ENCODE results near the gene FAM151B.
"Not testable (repeated sequence)": the region's sequence is repeated elsewhere in the genome, so short reads cannot be mapped to it uniquely, and the experiment has no call there.

FAM151B gene

DNA sequence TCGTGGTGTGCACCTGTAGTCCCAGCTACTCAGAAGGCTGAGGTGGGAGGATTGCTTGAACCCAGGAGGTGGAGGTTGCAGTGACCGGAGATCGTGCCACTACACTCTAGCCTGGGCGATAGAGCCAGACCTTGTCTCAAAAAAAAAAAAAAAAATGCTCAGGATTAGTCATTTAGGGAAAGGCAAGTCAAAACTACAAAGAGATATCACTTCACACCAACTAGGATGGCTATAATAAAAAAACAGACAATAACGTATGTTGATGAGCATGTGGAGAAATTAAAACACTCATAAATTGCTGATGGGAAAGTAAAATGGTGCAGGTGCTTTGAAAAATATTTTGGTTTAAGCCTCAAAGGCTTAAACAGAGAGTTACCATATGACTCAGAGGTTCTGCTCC lies 88.5 kb downstream of the FAM151B start:
- Histone ChIP-seq H3K36me3 (replicated peaks; ENCODE audit: low read depth, low read length) (no peaks in the 10 kb centered on the region), H3K4me1 (ENCODE audit: low read length) (peaks cover 21% of the 10 kb centered on the region), H3K9ac (ENCODE audit: low read length) (no peak overlapping the region), H4K20me1 (ENCODE audit: insufficient read depth, low read length) (no peaks in the 10 kb centered on the region), H3K79me2 (ENCODE audit: low read length) (no peaks in the 10 kb centered on the region), H3K4me2 (ENCODE audit: low read length) (peak overlapping the region; percentile 34), H3K27ac (ENCODE audit: low read length) (no peak overlapping the region), H2AFZ (ENCODE audit: low read depth, low read length) (no peak overlapping the region), H3K27me3 (ENCODE audit: low read depth, low read length) (no peaks in the 10 kb centered on the region), H3K4me3 (ENCODE audit: low read length) (peak overlapping the region; percentile 46; the same call in 1 of the 2 replicates), H3K9me3 (ENCODE audit: insufficient read depth, low read length) (no peaks in the 10 kb centered on the region)
- TF ChIP-seq, protein P1, sequence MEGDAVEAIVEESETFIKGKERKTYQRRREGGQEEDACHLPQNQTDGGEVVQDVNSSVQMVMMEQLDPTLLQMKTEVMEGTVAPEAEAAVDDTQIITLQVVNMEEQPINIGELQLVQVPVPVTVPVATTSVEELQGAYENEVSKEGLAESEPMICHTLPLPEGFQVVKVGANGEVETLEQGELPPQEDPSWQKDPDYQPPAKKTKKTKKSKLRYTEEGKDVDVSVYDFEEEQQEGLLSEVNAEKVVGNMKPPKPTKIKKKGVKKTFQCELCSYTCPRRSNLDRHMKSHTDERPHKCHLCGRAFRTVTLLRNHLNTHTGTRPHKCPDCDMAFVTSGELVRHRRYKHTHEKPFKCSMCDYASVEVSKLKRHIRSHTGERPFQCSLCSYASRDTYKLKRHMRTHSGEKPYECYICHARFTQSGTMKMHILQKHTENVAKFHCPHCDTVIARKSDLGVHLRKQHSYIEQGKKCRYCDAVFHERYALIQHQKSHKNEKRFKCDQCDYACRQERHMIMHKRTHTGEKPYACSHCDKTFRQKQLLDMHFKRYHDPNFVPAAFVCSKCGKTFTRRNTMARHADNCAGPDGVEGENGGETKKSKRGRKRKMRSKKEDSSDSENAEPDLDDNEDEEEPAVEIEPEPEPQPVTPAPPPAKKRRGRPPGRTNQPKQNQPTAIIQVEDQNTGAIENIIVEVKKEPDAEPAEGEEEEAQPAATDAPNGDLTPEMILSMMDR (IDR thresholded peaks at IDR 0.05; ENCODE audit: low read depth, low read length) = no peak
- TF ChIP-seq EZH2phosphoT487 (IDR thresholded peaks at IDR 0.05; ENCODE audit: low read depth) = no peak

GRCh38 chr5:80577707-80578106 lies 89.8 kb downstream of the FAM151B start:
- Histone ChIP-seq H3K9ac (ENCODE audit: low read length) (no peak overlapping the region), H3K4me2 (ENCODE audit: low read length) (peak overlapping the region; percentile 30), H3K4me3 (ENCODE audit: low read length) (no peak overlapping the region), H3K79me2 (ENCODE audit: low read length) (no peaks in the 10 kb centered on the region), H3K9me3 (ENCODE audit: insufficient read depth, low read length) (no peaks in the 10 kb centered on the region), H3K27me3 (ENCODE audit: low read depth, low read length) (no peaks in the 10 kb centered on the region), H2AFZ (ENCODE audit: low read depth, low read length) (no peak overlapping the region), H3K27ac (ENCODE audit: low read length) (no peak overlapping the region), H3K4me1 (ENCODE audit: low read length) (peaks cover 21% of the 10 kb centered on the region), H4K20me1 (ENCODE audit: insufficient read depth, low read length) (no peaks in the 10 kb centered on the region), H3K36me3 (replicated peaks; ENCODE audit: low read depth, low read length) (no peaks in the 10 kb centered on the region)
- TF ChIP-seq, protein P1 (IDR thresholded peaks at IDR 0.05; ENCODE audit: low read depth, low read length) = no peak
- TF ChIP-seq EZH2phosphoT487 (IDR thresholded peaks at IDR 0.05; ENCODE audit: low read depth) = no peak

- no peak for TF ChIP-seq EZH2phosphoT487 (IDR thresholded peaks at IDR 0.05; ENCODE audit: low read depth)
- TF ChIP-seq, protein P1 (IDR thresholded peaks at IDR 0.05; ENCODE audit: low read depth, low read length) = no peak
- H3K36me3 ChIP-seq (replicated peaks; ENCODE audit: low read depth, low read length) = no peaks in the 10 kb centered on the region
- no peak overlapping the region for H3K4me2 ChIP-seq (ENCODE audit: low read length)
- no peak overlapping the region for H3K4me3 ChIP-seq (ENCODE audit: low read length)
- H3K79me2 ChIP-seq (ENCODE audit: low read length) = no peaks in the 10 kb centered on the region
- no peaks in the 10 kb centered on the region for H3K27me3 ChIP-seq (ENCODE audit: low read depth, low read length)
- no peaks in the 10 kb centered on the region for H3K9me3 ChIP-seq (ENCODE audit: insufficient read depth, low read length)
- H4K20me1 ChIP-seq (ENCODE audit: insufficient read depth, low read length) = no peaks in the 10 kb centered on the region
- no peak overlapping the region for H2AFZ ChIP-seq (ENCODE audit: low read depth, low read length)
- H3K4me1 ChIP-seq (ENCODE audit: low read length) = peaks cover 21% of the 10 kb centered on the region
- H3K9ac ChIP-seq (ENCODE audit: low read length) = no peak overlapping the region
- H3K27ac ChIP-seq (ENCODE audit: low read length) = no peak overlapping the region
Measured at GRCh38 chr5:80579050-80579449, 91.2 kb downstream of the FAM151B start.

DNA sequence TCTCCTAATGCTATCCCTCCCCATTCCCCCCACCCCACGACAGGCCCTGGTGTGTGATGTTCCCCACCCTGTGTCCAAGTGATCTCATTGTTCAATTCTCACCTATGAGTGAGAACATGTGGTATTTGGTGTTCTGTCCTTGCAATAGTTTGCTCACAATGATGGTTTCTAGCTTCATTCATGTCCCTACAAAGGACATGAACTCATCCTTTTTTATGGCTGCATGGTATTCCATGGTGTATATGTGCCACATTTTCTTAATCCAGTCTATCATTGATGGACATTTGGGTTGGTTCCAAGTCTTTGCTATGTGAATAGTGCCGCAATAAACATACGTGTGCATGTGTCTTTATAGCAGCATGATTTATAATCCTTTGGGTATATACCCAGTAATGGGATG lies 92.4 kb downstream of the FAM151B start:
- H3K27ac ChIP-seq (ENCODE audit: low read length); H4K20me1 ChIP-seq (ENCODE audit: insufficient read depth, low read length); H3K36me3 ChIP-seq (replicated peaks; ENCODE audit: low read depth, low read length); H3K27me3 ChIP-seq (ENCODE audit: low read depth, low read length); H2AFZ ChIP-seq (ENCODE audit: low read depth, low read length); H3K4me2 ChIP-seq (ENCODE audit: low read length); H3K9ac ChIP-seq (ENCODE audit: low read length); H3K9me3 ChIP-seq (ENCODE audit: insufficient read depth, low read length); H3K79me2 ChIP-seq (ENCODE audit: low read length); H3K4me3 ChIP-seq (ENCODE audit: low read length): not testable (repeated sequence)
- H3K4me1 ChIP-seq (ENCODE audit: low read length) = peaks cover 21% of the 10 kb centered on the region

GRCh38 chr5:80584770-80585169 lies 96.9 kb downstream of the FAM151B start:
- Histone ChIP-seq H3K4me1 (ENCODE audit: low read length) (no peaks in the 10 kb centered on the region), H3K36me3 (replicated peaks; ENCODE audit: low read depth, low read length) (no peaks in the 10 kb centered on the region), H3K9ac (ENCODE audit: low read length) (no peak overlapping the region), H2AFZ (ENCODE audit: low read depth, low read length) (no peak overlapping the region), H3K4me3 (ENCODE audit: low read length) (no peak overlapping the region), H3K27ac (ENCODE audit: low read length) (no peak overlapping the region), H3K9me3 (ENCODE audit: insufficient read depth, low read length) (no peaks in the 10 kb centered on the region), H3K4me2 (ENCODE audit: low read length) (no peak overlapping the region), H3K27me3 (ENCODE audit: low read depth, low read length) (no peaks in the 10 kb centered on the region), H3K79me2 (ENCODE audit: low read length) (no peaks in the 10 kb centered on the region), H4K20me1 (ENCODE audit: insufficient read depth, low read length) (no peaks in the 10 kb centered on the region)
- TF ChIP-seq EZH2phosphoT487 (IDR thresholded peaks at IDR 0.05; ENCODE audit: low read depth) = no peak
- TF ChIP-seq, protein P1 (IDR thresholded peaks at IDR 0.05; ENCODE audit: low read depth, low read length) = no peak

Measured in OCI-LY3 (cell line).